Activated CD4-positive, CD25-positive, alpha-beta regulatory T cell treated with anti-CD3 and anti-CD28 coated beads, Interleukin-2, amount 50 U/mL, for 24 hours (primary cell): ENCODE data around the gene HEPHL1.
"Not testable (repeated sequence)": the region's sequence is repeated elsewhere in the genome, so short reads cannot be mapped to it uniquely, and the experiment has no call there.

Source experiments
- ATAC-seq, 2 donors: fragments of 150-1000 bp; cut with Tn5 transposase; one replicate each; pipeline ENCODE4 v1.10.0; 2021; ENCODE audit warnings: mild to moderate bottlenecking in 1 of 2, moderate library complexity in 1 of 2

Gene HEPHL1, protein sequence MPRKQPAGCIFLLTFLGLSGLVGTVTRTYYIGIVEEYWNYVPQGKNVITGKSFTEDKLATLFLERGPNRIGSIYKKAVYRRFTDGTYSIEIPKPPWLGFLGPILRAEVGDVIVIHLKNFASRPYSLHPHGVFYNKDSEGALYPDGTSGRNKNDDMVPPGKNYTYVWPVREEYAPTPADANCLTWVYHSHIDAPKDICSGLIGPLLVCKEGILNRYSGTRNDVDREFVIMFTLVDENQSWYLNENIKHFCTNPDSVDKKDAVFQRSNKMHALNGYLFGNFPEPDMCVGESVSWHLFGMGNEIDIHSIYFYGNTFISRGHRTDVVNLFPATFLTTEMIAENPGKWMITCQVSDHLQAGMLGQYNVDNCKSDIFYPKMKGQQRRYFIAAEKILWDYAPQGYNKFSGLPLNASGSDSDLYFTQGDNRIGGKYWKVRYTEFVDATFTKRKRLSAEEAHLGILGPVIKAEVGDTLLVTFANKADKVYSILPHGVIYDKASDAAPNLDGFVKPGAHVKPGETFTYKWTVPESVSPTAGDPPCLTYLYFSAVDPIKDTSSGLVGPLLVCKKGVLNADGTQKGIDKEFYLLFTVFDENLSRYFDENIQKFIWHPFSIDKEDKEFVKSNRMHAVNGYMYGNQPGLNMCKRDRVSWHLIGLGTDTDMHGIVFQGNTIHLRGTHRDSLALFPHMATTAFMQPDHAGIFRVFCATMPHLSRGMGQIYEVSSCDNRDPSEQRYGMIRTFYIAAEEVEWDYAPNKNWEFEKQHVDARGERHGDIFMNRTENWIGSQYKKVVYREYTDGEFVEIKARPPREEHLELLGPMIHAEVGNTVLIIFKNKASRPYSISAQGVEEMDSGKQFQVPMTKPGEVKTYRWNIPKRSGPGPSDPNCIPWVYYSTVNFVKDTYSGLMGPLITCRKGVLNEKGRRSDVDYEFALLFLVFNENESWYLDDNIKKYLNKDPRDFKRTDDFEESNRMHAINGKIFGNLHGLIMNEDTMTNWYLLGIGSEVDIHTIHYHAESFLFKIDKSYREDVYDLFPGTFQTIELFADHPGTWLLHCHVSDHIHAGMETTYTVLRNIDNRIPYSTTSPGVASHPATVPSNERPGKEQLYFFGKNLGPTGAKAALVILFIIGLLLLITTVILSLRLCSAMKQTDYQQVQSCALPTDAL

DNA sequence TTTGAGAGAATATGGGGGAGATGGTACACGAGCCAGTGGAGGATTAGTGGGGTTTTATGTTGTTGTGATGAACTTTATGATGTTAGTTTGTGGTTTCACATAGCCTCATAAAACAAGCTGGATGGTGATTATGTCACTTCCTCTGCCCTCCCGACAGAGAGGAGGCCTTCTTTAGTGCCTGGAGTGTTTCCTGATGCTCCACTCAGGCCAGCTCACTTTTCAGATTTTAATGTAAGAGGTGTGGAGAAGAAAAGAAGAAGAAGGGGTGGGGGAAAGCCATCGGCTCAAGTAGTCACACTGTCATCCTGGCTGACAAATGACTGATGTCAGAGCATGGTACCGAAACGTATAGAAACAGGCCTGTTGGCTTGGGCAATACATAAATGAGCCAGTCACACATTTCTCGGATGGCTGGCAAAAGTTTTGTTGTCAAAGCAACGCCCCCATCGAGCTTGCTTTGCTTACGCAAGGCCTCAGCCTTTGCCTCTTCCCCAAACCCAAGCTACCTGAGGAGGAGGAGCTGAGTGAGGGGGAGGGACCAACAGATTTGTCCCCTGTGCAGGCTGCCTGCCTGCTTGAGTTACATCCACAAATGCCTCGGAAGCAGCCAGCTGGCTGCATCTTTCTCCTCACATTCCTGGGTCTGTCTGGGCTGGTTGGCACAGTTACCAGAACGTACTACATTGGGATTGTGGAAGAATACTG, at the start of gene HEPHL1:
TSS of gene HEPHL1 (plus strand) at position 578 of the 705 bp plus-strand sequence. CDS start at position 593, 15 bp downstream.
- no peak for ATAC-seq

DNA sequence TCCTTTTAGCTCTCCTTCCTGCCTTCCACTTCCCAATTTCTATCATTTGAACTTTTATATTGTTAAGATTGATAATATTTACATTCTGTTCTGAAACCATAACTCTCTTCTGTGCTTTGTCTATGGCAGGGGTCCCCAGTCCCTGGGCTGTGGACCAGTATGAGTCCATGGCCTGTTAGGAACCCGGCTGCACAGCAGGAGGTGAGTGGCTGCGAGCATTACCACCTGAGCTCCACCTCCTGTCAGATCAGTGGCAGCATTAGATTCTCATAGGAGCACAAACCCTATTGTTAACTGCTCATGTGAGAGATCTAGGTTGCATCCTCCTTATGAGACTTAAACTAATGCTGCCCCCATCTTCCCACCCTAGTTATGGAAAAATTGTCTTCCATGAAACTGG, 48.4 kb upstream of the HEPHL1 start:
- ATAC-seq, result no peak

DNA sequence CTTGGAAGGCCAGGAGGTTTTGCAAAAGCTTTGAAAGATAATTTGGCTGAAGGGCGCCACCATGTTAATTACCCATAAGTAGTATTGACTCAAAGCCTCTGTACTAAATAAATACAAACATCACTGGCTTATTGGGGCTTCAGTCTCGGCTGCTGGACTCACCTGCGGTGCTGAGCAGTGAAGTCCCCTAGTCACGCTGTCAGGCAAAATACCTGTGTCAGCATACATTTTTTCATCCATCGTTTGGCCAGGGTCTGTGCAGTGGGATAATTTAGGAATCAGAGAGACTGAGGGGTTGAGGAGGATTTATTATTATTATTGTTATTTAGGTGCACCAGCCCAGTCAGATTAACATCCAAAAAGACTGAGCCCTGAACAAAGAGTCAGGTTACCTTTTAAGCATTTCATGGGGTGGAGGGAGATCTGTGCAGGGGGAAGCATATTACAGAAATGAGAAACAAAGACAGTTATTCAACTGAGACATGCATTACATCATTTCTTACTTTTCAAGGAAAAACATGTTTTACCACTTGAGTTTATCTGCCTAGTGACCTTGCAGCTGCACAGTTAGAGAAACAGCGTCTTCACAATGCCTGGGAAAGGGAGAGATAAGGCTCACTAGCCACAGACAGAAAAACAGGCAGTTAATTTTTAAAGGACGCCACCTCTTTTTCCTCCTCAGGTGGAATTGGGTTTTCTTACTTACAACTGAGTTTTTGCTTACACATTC, 47.7 kb upstream of the HEPHL1 start:
- not testable (repeated sequence) for ATAC-seq

DNA sequence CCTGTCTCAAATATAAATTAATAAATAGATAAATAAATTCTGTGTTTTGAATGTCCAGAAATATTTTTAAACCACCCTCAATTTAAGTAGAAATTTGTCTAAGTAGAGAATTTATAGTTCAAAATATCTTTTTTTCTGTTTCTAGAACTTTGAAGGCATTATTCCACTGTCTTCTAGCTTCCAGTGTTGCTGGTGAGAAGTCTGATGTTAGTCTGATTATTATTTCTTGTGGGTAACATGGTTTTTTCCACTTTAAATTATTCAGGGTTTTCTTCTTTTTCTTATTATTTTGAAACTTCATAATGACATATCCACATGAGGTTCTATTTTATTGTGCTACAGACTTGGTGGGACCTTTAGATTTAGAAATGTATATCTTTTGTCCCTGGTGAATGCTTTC, 46.4 kb upstream of the HEPHL1 start:
- ATAC-seq, result no peak

DNA sequence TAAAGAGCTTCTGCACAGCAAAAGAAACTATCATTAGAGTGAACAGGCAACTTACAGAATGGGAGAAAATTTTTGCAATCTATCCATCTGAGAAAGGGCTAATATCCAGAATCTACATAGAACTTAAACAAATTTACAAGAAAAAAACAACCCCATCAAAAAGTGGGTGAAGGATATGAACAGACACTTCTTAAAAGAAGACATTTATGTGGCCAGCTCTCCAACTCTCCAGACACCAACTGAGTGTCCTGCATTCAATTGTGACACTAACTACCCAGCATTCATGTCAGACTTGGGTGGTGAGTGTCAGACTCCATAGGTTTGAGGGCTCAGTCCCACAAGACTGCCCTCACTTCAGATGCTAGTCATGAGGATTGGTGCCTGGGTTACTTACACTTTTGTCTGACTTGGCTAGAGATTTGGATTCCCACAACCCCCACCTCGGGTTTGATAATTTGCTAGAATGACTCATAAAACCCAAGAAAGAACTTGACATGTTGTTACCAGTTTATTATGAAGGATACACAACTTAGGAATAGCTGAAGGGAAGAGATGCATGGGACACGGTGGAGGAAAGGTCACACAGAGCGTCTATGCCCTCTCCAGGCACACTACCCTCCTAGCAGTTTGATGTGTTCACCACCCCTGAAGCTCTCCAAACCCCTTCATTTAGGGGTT, 44.4 kb upstream of the HEPHL1 start:
- not testable (repeated sequence) for ATAC-seq

DNA sequence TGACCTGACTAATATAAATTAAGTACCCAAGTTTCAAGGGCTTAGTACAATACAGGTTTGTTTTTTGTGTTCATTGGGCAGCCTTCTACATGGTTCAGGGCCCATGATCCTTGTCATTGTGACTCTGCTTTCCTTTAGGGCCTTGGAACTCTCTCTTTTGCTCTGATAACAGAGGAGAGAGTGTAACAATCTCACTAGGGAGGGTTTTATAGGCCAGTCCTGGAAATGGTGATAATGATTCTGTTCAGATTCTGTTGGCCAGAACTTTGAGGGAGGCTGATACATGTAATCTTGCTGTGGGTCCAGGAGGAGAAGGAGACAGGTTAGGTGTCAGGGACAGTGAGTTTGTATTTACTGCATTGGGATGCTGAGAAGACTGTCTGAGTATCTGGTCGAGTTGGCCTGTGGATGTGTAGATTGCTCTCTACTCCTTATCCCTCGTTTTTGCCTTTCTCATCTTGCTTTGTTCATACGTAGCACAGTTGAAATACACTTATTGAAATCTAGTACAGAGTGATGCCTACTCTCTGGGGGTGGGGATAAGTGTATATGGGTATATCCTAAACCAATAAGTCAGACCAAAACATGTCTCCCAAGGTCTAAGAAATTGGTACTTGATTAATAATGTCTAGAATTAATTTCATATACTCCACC, 37.5 kb upstream of the HEPHL1 start:
- ATAC-seq, result no peak

DNA sequence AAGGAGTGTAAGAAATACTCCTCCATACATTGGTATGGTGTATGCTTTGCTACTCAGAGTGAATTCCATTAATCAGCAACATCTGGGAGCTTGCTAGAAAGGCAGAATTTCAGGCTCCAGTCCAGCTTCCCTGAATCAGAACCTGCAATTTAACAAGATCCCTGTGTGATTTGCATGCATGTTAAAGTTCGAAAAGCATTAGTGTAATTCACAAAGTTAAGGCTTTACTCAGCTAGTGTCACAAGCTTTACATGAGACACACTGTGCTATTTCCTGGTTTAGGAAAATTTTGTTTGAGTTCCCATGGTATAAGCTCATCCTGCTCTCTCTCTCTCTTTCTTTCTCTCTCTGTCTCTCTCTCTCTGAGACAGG, 37.0 kb upstream of the HEPHL1 start:
- no peak for ATAC-seq

DNA sequence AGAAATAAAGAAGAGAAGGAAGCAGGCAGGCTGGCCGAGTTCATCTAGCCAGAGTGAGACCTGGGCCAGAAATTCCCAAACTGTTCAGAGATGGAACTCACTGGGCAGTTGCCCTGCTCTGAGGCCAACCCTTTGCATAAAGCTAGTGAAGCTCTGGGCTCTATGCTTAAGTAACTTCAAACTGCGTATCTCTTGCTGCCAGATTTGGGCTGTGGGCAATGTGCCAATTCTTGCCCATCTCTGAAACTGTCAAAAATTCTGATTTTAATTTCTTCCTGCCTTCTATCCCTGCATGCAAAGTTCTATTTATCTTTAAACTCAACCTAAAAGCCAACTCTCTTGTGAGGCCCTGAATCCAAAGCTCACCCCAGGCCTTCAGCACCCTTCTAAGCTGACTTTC, 36.2 kb upstream of the HEPHL1 start:
- ATAC-seq, result no peak

DNA sequence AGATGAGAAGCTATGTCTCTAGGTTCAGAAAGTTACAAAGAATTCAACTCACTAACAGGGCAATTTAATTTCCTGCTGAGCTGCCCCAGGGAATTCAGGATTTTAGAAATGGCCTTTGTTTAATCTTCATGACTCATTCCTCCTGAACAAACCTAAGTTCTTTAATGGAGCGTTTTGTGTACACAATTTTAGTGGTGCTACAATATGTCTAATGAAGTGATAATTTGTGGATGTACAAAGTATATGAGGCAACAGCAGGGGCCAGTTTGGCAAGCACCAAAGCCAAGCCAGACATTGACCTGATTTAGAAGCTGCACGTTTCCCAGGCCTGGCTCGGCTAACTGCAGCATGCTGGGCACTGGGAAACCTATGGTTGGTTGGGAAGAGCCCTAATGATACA, 34.4 kb upstream of the HEPHL1 start:
- ATAC-seq, result no peak

DNA sequence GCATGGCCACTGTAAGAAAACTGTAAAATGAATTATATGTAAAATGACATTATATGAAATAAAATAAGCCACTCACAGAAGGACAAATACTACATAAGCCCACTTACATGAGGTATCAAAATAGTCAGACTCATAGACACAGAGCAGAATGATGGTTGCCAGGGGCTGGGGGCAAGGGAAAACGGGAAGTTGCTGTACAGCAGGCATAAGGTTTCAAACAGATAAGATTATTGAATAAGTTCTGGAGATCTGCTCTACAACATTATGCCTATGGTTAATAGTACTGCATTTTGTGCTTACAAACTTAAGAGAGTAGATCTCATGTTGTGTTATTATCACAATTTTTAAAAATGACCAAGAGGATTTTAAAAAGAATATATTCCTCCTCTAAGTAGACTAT, 32.7 kb upstream of the HEPHL1 start:
- no peak for ATAC-seq

DNA sequence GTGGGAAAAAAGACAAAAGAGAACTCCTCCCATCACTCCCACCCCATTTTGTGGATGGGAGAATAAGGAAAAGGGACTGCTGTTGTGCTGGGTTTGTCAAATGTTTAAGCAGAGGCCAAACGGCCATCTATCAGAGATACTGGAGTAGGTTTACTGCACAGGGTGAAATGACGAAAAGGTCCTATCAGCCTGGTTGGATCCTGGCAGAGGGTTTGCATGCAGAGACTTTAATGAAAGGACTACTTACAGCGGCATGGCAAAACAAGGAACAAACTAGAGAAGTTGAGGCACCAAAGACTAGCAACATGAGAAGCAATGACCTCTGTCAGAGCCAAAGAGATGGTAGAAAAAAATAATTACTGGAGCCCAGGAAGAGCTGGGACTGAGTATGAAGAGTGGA, 32.2 kb upstream of the HEPHL1 start:
- ATAC-seq, result no peak

DNA sequence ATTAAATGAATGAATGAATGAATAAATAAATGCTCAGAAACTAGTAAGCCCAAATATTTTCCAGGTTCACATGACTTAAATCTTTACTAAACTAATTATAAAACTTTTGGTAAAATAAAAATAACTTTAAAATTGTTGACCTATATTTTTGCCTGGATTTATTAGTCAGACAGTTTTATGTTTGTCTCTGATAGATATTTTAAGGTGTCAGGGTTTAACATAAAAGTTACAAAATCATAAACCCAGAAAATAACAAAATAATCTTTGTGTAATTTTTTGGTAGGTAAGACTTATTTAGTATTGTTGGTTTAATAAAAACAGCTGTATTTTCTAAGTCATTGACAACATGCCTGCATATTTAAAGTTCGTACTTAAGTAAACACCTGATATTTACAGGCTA, 27.4 kb upstream of the HEPHL1 start:
- ATAC-seq, result no peak

DNA sequence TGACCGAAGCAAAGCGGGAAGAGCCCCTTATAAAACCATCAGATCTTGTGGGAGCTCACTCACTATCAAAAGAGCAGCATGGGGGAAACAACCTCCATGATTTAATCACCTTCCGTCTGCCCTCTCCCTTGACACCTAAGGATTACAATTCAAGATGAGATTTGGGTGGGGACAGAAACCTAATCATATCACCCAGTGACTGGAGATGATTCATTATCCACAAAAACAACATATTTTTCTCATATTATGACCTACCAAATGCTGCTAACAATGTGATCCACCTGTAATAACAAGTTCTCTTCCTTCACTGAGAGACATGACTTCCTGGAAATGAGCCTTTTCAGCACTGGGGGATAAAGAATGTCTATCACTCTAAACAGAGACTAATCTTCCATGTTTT, 23.4 kb upstream of the HEPHL1 start:
- no peak for ATAC-seq

DNA sequence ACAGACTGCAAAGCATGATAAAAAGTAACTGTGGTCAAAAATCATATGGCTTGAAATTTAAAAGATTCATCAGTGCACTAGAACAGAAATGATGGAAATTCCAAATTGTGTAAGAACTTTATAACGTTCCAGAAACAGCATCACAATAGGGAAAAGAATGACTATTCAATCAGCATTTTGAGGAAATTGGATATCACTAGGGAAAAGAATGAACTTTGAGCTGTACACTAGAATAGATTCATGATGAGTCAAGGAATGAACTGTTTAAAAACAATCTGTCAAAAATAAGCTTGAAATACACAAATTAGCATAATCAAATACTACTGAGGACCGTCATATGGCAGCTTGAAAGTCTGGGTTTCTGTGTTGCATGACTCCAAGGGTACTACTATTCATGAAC, 20.5 kb upstream of the HEPHL1 start:
- ATAC-seq, result no peak

DNA sequence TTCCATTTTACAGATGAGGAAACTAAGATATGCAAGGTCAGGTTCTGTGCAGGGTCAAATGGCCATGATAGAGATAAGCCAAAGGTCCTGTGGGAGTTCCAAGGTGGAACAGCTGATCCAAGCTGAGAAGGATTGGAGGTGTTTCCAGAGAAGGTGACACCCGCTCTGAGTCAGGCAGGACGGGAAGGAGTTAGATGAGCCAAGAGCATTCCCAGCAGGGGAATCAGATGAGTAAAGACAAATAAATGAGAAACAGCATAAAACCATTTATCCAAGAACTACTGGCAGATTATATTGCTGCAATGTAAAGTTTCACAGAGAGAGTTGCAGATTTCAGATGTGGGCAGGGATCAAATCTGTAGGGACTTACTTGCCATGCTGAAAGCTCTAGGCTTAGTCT, 18.9 kb upstream of the HEPHL1 start:
- ATAC-seq, result no peak

DNA sequence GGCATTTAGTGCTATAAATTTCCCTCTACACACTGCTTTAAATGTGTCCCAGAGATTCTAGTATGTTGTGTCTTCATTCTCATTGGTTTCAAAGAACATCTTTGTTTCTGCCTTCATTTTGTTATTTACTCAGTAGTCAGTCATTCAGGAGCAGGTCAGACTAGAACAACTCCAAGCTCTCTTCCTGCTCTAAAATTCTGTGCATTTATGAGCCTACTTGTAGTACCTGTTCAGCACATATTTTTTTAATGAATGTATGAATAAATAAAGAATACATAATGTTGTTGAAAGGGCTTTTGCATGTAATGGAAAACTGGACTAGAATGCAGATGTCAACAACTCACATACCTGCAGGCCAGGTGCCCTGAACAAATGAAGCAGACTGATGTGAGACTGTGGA, 13.7 kb upstream of the HEPHL1 start:
- ATAC-seq, result no peak

DNA sequence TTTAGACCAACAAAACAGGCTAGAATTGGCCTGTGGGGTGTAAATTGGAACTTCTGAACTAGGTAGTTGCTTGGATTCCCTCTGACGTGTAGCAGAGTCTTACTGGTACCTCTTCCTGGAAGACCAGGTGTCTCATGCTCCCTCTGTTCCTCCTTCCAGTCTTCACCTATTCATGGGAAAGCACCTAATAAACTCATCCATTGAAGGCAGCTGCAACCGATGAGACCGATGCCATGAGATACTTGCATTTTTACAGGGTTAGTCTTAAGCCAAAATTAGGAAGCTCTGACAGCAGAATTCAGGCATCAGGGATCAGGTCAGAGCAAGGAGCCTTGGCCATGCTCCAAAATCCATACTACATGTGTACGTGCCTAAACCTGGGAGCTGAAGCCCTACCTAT, 13.2 kb upstream of the HEPHL1 start:
- ATAC-seq, result no peak

DNA sequence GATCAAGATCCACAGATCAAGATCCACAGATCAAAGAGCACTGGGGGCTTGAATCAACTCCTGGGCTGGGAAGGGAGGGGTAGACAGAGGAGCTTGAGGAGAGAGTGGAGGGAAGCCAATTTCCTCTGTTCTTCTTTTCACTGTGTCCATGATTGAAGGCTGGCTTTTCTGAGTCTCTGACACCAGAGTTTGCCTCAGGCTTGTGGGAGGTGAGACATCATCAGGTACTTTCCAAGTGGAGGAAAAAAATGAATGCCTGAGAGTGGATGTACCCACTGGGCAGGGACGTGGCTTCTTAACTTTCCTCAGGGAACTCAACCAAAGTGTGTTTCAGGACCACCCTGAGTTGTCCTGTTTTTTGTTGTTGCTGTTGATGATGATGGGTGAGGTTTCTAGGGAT, 11.0 kb upstream of the HEPHL1 start:
- no peak for ATAC-seq

DNA sequence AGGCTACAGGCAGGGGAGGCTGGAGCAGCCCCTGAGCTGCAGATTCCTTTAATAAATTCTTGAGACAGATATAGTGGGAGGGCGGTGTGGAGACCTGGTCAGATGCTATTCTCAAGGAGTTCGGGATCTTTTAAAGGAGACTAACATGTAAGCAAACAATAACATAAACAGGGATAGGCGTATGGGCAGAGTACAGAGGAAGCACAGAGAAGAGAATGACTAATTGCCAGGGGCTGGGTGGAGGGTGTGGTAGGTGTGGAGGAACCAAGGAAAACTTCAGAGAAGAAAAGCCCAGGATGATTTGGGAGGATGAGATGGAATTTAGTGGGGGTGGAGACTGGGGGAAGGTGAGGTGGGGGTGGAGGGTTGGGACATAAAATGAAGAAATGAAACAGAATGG, 9.7 kb upstream of the HEPHL1 start:
- ATAC-seq, result no peak

DNA sequence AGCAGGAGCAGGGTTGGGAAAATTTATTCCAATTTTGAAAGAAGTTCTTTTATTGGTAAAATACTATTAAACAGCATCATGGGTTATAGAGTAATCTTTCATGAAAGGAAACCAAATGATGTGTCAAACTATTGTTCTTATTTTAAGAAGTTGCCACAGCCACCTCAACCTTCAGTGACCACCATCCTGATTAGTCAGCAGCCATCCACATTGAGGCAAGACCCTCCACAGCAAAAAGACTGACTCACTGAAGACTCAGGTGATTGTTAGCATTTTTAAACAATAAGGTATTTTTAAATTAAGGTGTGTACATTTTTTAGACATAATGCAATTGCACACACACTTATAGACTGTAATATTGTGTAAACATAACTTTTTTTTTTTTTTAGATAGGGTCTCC, 3.7 kb upstream of the HEPHL1 start:
- ATAC-seq, result no peak

DNA sequence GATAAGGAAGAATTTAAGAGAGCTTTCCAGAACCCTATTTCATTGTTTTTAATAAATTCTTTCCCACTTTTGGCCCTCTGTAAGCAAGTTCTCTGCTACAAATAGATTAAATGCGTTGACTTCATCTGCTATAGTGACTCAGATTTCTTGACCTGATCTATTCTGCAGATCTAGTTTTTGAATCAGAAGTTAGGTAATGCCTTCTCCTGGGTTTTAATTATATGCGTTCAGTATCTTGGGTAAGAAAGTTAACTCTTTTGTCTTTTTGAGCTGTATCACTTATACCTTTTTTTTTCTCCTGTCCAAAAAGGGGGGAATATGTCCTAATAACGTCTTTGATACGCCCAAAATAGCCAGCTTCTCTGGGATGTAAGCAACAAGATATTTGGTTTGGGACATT, 2.4 kb upstream of the HEPHL1 start:
- no peak for ATAC-seq
